ENCODE results near the gene NDUFS1.

DNA sequence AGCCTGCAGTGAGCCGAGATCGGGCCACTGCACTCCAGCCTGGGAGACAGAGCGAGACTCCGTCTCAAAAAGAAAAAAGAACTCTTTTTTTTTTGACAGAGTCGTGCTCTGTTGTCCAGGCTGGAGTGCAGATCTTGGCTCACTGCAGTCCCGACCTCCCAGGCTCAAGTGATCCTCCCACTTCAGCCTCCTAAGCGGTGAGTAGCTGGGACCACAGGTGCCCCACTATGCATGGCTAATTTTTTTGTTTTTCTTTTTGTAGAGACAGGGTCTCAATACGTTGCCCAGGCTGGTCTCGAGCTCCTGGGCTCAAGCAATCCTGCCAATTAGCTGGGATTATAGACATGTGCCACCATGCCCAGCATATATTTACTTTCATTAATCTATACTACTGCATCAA is 60.8 kb downstream of the NDUFS1 start:
- no peak for TF ChIP-seq CTCF (IDR thresholded peaks at IDR 0.05)
- no peak for TF ChIP-seq POLR2A (IDR thresholded peaks at IDR 0.05)
